HepG2 (cell line): ENCODE data around the gene NOTCH4. TPM values are rescaled to one million over a fixed set of nuclear protein-coding genes. Genes with fewer than 3 reads are reported as not detected.

Experiments
- ATAC-seq: fragments of 200-7000 bp; cut with Tn5 transposase; 3 replicates; pipeline ENCODE4 v1.9.1; 2020; ENCODE audit warnings: mild to moderate bottlenecking, moderate library complexity
- BruUV-seq: library from RNA; stranded (reverse); fragments of 400-500 nt; replicated peaks from 2 replicates; lab custom pipeline; 2021; lab: Mats Ljungman, UMichigan
- CTCF ChIA-PET: fragments of 300-600 bp; formaldehyde crosslinking; extraction: SDS; loops from one replicate; lab custom pipeline; 2021; ENCODE audit warnings: low total read pairs, inconsistent platforms, low intra/inter-chr PET ratio; lab: Yijun Ruan, JAX
- POLR2A ChIA-PET: fragments of 350-600 bp; sonication (Branson Sonifier 250); formaldehyde crosslinking; loops from one replicate; lab custom pipeline; 2020; ENCODE audit warnings: antibody characterized with exemption, inconsistent platforms; lab: Yijun Ruan, JAX
- DNase-seq: peaks from one replicate; pipeline ENCODE4 v3.0.0-alpha.2; 2015; ENCODE audit warnings: low spot score
- FAIRE-seq: peaks from 3 replicates; lab custom pipeline; 2011; peaks lifted over from hg19 to GRCh38; lab: Jason Lieb, UNC
- H2AFZ ChIP-seq: one replicate; pipeline ENCODE4 v1.6.1; 2011; ENCODE audit warnings: low read length, inconsistent platforms
- H3K27ac ChIP-seq: fragments of 300-600 bp; 3 replicates; pipeline ENCODE4 v1.8.0; 2011; ENCODE audit warnings: mixed run types, mild to moderate bottlenecking, mixed read lengths, low read length, inconsistent platforms; ENCODE audit not compliant: insufficient read depth; ENCODE audit errors: extremely low read length
- H3K27me3 ChIP-seq, 2 experiments: fragments of 200-600 bp in 1 of 2; 2 replicates in 1 of 2; 3 replicates in 1 of 2; pipeline versions ENCODE4 v1.6.0 to v1.8.0; 2011; ENCODE audit warnings: low read length in 2 of 2, mild to moderate bottlenecking in 2 of 2, moderate library complexity in 2 of 2, inconsistent platforms in 1 of 2; ENCODE audit not compliant: insufficient read depth in 2 of 2, control insufficient read depth in 1 of 2
- H3K36me3 ChIP-seq, 2 experiments: fragments of 200-600 bp in 1 of 2; replicated peaks in 1 of 2; 2 replicates in 1 of 2; 3 replicates in 1 of 2; pipeline versions ENCODE4 v1.5.1 to v1.8.0; 2011; ENCODE audit warnings: low read length in 2 of 2, inconsistent platforms in 1 of 2; ENCODE audit not compliant: insufficient read depth in 2 of 2, control insufficient read depth in 1 of 2
- H3K4me1 ChIP-seq: 2 replicates; pipeline ENCODE4 v1.5.1; 2012; ENCODE audit warnings: low read length, inconsistent platforms; ENCODE audit not compliant: insufficient read depth
- H3K4me2 ChIP-seq: 2 replicates; pipeline ENCODE4 v1.6.0; 2011; ENCODE audit warnings: low read depth, low read length, inconsistent platforms
- H3K4me3 ChIP-seq, 3 experiments: fragments of 200-600 bp in 1 of 3; sonication (generic), shearing (Covaris generic) in 1 of 3; replicated peaks in 1 of 3; 2 replicates each; pipeline ENCODE4 v1.5.1; 2011 to 2016; ENCODE audit warnings: low read length in 3 of 3, inconsistent platforms in 2 of 3, low read depth in 2 of 3, mild to moderate bottlenecking in 2 of 3, control low read depth in 1 of 3, mixed read lengths in 1 of 3; ENCODE audit not compliant: insufficient read depth in 1 of 3
- H3K79me2 ChIP-seq: one replicate; pipeline ENCODE4 v1.6.1; 2011; ENCODE audit warnings: low read length, inconsistent platforms; ENCODE audit not compliant: insufficient read depth
- H3K9ac ChIP-seq: 2 replicates; pipeline ENCODE4 v1.6.0; 2011; ENCODE audit warnings: mild to moderate bottlenecking, low read depth, low read length, inconsistent platforms; ENCODE audit not compliant: insufficient read depth
- H3K9me3 ChIP-seq: 2 replicates; pipeline ENCODE4 v1.5.1; 2012; ENCODE audit warnings: mild to moderate bottlenecking, low read length
- H4K20me1 ChIP-seq: 2 replicates; pipeline ENCODE4 v1.6.0; 2011; ENCODE audit warnings: inconsistent platforms, mild to moderate bottlenecking, low read length, moderate library complexity; ENCODE audit not compliant: insufficient read depth
- DNMT3B ChIP-seq: conservative IDR thresholded peaks from 2 replicates; pipeline ENCODE4 v1.6.1; 2016; ENCODE audit warnings: missing biosample characterization, control low read depth
- EED ChIP-seq: sonication (generic); formaldehyde crosslinking; IDR thresholded peaks from 2 replicates; pipeline ENCODE4 v1.5.0; 2020; ENCODE audit warnings: mild to moderate bottlenecking, missing genetic modification reagents
- GFI1 ChIP-seq: sonication (generic); formaldehyde crosslinking; IDR thresholded peaks from 2 replicates; pipeline ENCODE4 v1.5.0; 2020; ENCODE audit warnings: missing genetic modification reagents, mild to moderate bottlenecking, borderline replicate concordance
- MED1 ChIP-seq: sonication (generic); formaldehyde crosslinking; IDR thresholded peaks from 2 replicates; pipeline ENCODE4 v1.4.0; 2020; ENCODE audit warnings: missing genetic modification reagents
- MLX ChIP-seq: IDR thresholded peaks from 2 replicates; pipeline ENCODE4 v1.6.1; 2016
- RFXANK ChIP-seq: IDR thresholded peaks from 2 replicates; pipeline ENCODE4 v1.6.1; 2016
- ZNF431 ChIP-seq: sonication (generic); formaldehyde crosslinking; IDR thresholded peaks from 2 replicates; pipeline ENCODE4 v1.9.0; 2022; ENCODE audit warnings: missing genetic modification reagents, low read depth, mild to moderate bottlenecking, borderline replicate concordance
- ZNF543 ChIP-seq: sonication (generic); formaldehyde crosslinking; IDR thresholded peaks from 2 replicates; pipeline ENCODE4 v1.4.0; 2020; ENCODE audit warnings: mild to moderate bottlenecking, missing genetic modification reagents
- ZNF567 ChIP-seq: sonication (generic); formaldehyde crosslinking; IDR thresholded peaks from 2 replicates; pipeline ENCODE4 v1.8.1; 2023; ENCODE audit warnings: mild to moderate bottlenecking, missing genetic modification reagents, borderline replicate concordance
- ZNF597 ChIP-seq: sonication (generic); formaldehyde crosslinking; IDR thresholded peaks from 2 replicates; pipeline ENCODE4 v1.5.0; 2020; ENCODE audit warnings: missing genetic modification reagents
- ZNF652 ChIP-seq: IDR thresholded peaks from 2 replicates; pipeline ENCODE4 v1.6.1; 2016; ENCODE audit warnings: low read depth, borderline replicate concordance
- ZNF660 ChIP-seq: sonication (generic); formaldehyde crosslinking; IDR thresholded peaks from 2 replicates; pipeline ENCODE4 v1.5.1; 2020; ENCODE audit warnings: mild to moderate bottlenecking, low read depth, missing genetic modification reagents, borderline replicate concordance
- ZNF713 ChIP-seq: sonication (generic); formaldehyde crosslinking; IDR thresholded peaks from 2 replicates; pipeline ENCODE4 v1.4.0; 2020; ENCODE audit warnings: mild to moderate bottlenecking, missing genetic modification reagents
- ZNF720 ChIP-seq: sonication (generic); formaldehyde crosslinking; IDR thresholded peaks from 2 replicates; pipeline ENCODE4 v1.4.0; 2020; ENCODE audit warnings: missing genetic modification reagents
- ZNF740 ChIP-seq: sonication (generic); formaldehyde crosslinking; IDR thresholded peaks from 2 replicates; pipeline ENCODE4 v1.4.0; 2020; ENCODE audit warnings: missing genetic modification reagents
- ZNF746 ChIP-seq: sonication (generic); formaldehyde crosslinking; IDR thresholded peaks from 2 replicates; pipeline ENCODE4 v1.8.0; 2022; ENCODE audit warnings: mild to moderate bottlenecking, missing genetic modification reagents
- ZSCAN22 ChIP-seq: sonication (generic); formaldehyde crosslinking; IDR thresholded peaks from 2 replicates; pipeline ENCODE4 v1.4.0; 2020; ENCODE audit warnings: mild to moderate bottlenecking, missing genetic modification reagents
- ZSCAN9 ChIP-seq: IDR thresholded peaks from 2 replicates; pipeline ENCODE4 v1.6.1; 2016; ENCODE audit warnings: borderline replicate concordance
- WGBS: methylation state at CpG from one replicate; pipeline ENCODE4 v1.1.6; 2017; ENCODE audit warnings: low lambda C conversion rate; 5-methylcytosine and 5-hydroxymethylcytosine counted together
- in situ Hi-C: cut with HindIII; loops from 2 replicates; pipeline ENCODE4 v1.10.0; 2017; ENCODE audit warnings: low pct_unique_long_range_greater_than_20kb; ENCODE audit not compliant: extremely low pct_ligation_motif_present
- intact Hi-C: fragments of 100-400 bp; cut with micrococcal nuclease; formaldehyde crosslinking; loops from one replicate; pipeline ENCODE4 v1.10.0; 2022; ENCODE audit not compliant: unreplicated experiment
- polyA plus RNA-seq, 8 experiments: library from polyadenylated mRNA; depleted of rRNA in 3 of 8; stranded (reverse) in 7 of 8; unstranded in 1 of 8; fragments of >200 nt; fragmentation: Illumina TruSeq in 4 of 8; extraction: Trizol in 4 of 8; gene quantifications; 2 replicates each; pipeline versions ENCODE4 v1.2.1 to v1.2.3, GENCODE V29; 2011 to 2016; ENCODE audit warnings: low read depth in 4 of 8, missing spikeins in 1 of 8, mixed read lengths in 1 of 8; ENCODE audit not compliant: insufficient read depth in 1 of 8
- total RNA-seq, 5 experiments: library from RNA; depleted of rRNA; stranded (reverse); fragments of >200 nt; fragmentation: Illumina TruSeq; extraction: Trizol; gene quantifications; 2 replicates each; pipeline ENCODE4 v1.2.3, GENCODE V29; 2016; ENCODE audit warnings: low read depth in 1 of 5

Gene NOTCH4
- total and polyA plus RNA-seq, 2 of the 13 experiments (the other 11 are each of a cell fraction or from before 2014, with no cell fraction given): 0.51 to 0.83 TPM

- TF ChIP-seq ZSCAN9 (CRISPR knock-in tag) (no peak), ZNF597 (no peak)
These were observed 25.5 kb downstream of the NOTCH4 start (continued) for GRCh38 chr6:32198345-32198696.

GRCh38 chr6:32196682-32197616 lies 26.9 kb downstream of the NOTCH4 start:
- no peaks in the 10 kb centered on the region for H3K9me3 ChIP-seq
- no peaks in the 10 kb centered on the region for H3K79me2 ChIP-seq
- ChIA-PET POLR2A (interaction anchor here (1.1 to 3.0 kb wide), 5 partner anchors 19 to 775 kb away, joined by 4 to 82 read pairs (median 8); partner anchors contain the start of genes AGPAT1, NEU1 and RNF5), CTCF (no interaction called here)
- DNase-seq (no peak), ATAC-seq (no peak), FAIRE-seq (no peak)
- no peaks in the 10 kb centered on the region for H3K36me3 ChIP-seq
- WGBS: 83% methylated on average over 23 of the region's 28 CpGs
- no TSS peak for BruUV-seq
- H3K27ac ChIP-seq: peak overlapping the region; percentile 98
- H3K4me2 ChIP-seq: peak overlapping the region; percentile 99
- peak overlapping the region in 2 of 3 experiments; percentile 94 to 96; a peak in 4 of 6 replicates for H3K4me3 ChIP-seq
- peaks cover 2 to 13% of the 10 kb centered on the region in 2 experiments; a peak in 3 of 5 replicates for H3K27me3 ChIP-seq
- H3K4me1 ChIP-seq: peaks cover 54% of the 10 kb centered on the region
- in situ Hi-C loops: no loop called here
- H4K20me1 ChIP-seq: no peaks in the 10 kb centered on the region
- intact Hi-C loops: loop anchor here (5.0 kb wide), 2 partner anchors 35 to 80 kb away; no protein-coding TSS in a partner anchor
- H2AFZ ChIP-seq: peak overlapping the region; percentile 18
- H3K9ac ChIP-seq: peak overlapping the region; percentile 99
- TF ChIP-seq ZSCAN22: no peak
- 0 out of 2 replicates have a peak, but pooled peaks have one; percentile 35 for TF ChIP-seq ZNF567 (CRISPR knock-in tag)
- 0 out of 2 replicates have a peak, but pooled peaks have one; percentile 14 for TF ChIP-seq ZNF431 (CRISPR knock-in tag)
- no peak; the same call in 1 of the 2 replicates for TF ChIP-seq GFI1 (CRISPR knock-in tag)
- TF ChIP-seq ZNF543 (CRISPR knock-in tag): no peak
- no peak for TF ChIP-seq MED1
- no peak for TF ChIP-seq DNMT3B (CRISPR knock-in tag)
- peak; percentile 67; the same call in 1 of the 2 replicates for TF ChIP-seq EED (CRISPR knock-in tag)
- TF ChIP-seq ZNF713: no peak
- TF ChIP-seq ZNF652 (CRISPR knock-in tag): 0 out of 2 replicates have a peak, but pooled peaks have one; percentile 1
- peak; percentile 86 for TF ChIP-seq ZNF740 (CRISPR knock-in tag)
- no peak for TF ChIP-seq RFXANK (CRISPR knock-in tag)
- peak; percentile 83; the same call in 1 of the 2 replicates for TF ChIP-seq ZNF660 (CRISPR knock-in tag)
- no peak for TF ChIP-seq ZNF720 (CRISPR knock-in tag)
- no peak for TF ChIP-seq MLX (CRISPR knock-in tag)
- 0 out of 2 replicates have a peak, but pooled peaks have one; percentile 3 for TF ChIP-seq ZNF746
